NT2/D1 (cell line): ENCODE results near the gene ILDR2.

Experiments used
- DNase-seq: peaks from one replicate; pipeline ENCODE4 v3.0.0-alpha.2; 2011; ENCODE audit warnings: low read depth, low spot score
- H3K27me3 ChIP-seq: 2 replicates; pipeline ENCODE4 v1.6.0; 2011; ENCODE audit warnings: mild to moderate bottlenecking; ENCODE audit not compliant: insufficient read length, insufficient read depth
- H3K36me3 ChIP-seq: 2 replicates; pipeline ENCODE4 v1.6.1; 2011; ENCODE audit warnings: mild to moderate bottlenecking, low read length, mixed read lengths; ENCODE audit not compliant: insufficient read depth, insufficient read length
- H3K4me1 ChIP-seq: 2 replicates; pipeline ENCODE4 v1.5.1; 2011; ENCODE audit not compliant: insufficient read depth, insufficient read length
- H3K4me3 ChIP-seq: 2 replicates; pipeline ENCODE4 v1.5.1; 2011; ENCODE audit warnings: low read depth; ENCODE audit not compliant: insufficient read length
- H3K9ac ChIP-seq: 2 replicates; pipeline ENCODE4 v1.6.0; 2011; ENCODE audit warnings: low read depth; ENCODE audit not compliant: insufficient read length
- H3K9me3 ChIP-seq: 2 replicates; pipeline ENCODE4 v1.5.1; 2011; ENCODE audit warnings: mild to moderate bottlenecking, low read length; ENCODE audit not compliant: insufficient read depth
- SUZ12 ChIP-seq: IDR thresholded peaks from 2 replicates; pipeline ENCODE4 v1.6.1; 2011; ENCODE audit not compliant: insufficient read length, insufficient read depth; ENCODE audit errors: extremely low read depth
- YY1 ChIP-seq: IDR thresholded peaks from 2 replicates; pipeline ENCODE4 v1.6.1; 2011; ENCODE audit not compliant: insufficient read length, insufficient read depth
- ZNF274 ChIP-seq: IDR thresholded peaks from 2 replicates; pipeline ENCODE4 v1.6.1; 2011; ENCODE audit warnings: mild to moderate bottlenecking, low read depth, low read length

ILDR2 gene

DNA sequence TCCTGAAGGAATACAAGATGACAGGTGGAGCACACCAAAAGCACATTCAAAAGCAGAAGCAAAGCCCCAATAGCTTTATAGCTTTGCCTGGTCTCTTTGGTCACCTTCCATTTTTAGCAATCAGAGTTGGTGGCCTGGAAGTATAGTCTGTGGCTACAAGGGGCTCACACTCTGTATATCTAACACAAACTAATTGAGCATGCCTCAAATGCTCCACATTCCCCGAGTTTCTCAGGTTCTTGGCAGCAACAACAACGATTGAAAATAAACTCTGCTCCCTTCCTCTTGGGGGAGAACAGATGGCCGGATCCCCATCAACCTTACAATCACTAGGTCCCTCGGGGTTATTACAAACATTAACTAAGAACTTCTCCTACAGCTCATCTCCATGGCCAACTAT, 74.4 kb downstream of the ILDR2 start:
- no peaks in the 10 kb centered on the region for H3K36me3 ChIP-seq
- no peaks in the 10 kb centered on the region for H3K27me3 ChIP-seq
- TF ChIP-seq SUZ12, result no peak
- no peak for TF ChIP-seq ZNF274
- TF ChIP-seq YY1, result no peak
- peaks cover 28% of the 10 kb centered on the region for H3K9me3 ChIP-seq
- DNase-seq, result no peak
- H3K4me1 ChIP-seq, result no peaks in the 10 kb centered on the region
- H3K9ac ChIP-seq, result no peak overlapping the region
- H3K4me3 ChIP-seq, result no peak overlapping the region

DNA sequence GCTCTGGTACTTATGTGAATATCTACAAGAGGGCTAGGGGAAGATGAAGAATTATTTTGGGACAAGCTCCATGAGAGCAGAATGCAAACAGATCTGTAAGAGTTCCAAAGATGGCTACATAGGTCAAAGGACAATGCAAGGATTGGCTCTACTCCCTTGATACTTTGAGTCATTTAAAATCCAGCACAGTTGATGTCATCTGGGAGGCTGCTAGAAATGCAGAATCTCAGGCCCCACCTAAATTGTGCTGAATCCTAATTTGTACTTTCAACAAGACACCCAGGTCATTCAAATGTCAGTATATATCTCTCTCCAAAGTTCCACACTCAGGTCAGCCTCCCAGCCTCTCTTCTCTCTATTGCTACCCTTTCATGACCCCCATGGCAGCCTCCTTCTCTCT, 75.6 kb downstream of the ILDR2 start:
- H3K27me3 ChIP-seq, result no peaks in the 10 kb centered on the region
- no peak for DNase-seq
- TF ChIP-seq ZNF274, result no peak
- TF ChIP-seq SUZ12, result no peak
- no peak for TF ChIP-seq YY1
- H3K9ac ChIP-seq, result no peak overlapping the region
- no peaks in the 10 kb centered on the region for H3K36me3 ChIP-seq
- H3K9me3 ChIP-seq, result peaks cover 28% of the 10 kb centered on the region
- no peak overlapping the region for H3K4me3 ChIP-seq
- H3K4me1 ChIP-seq, result no peaks in the 10 kb centered on the region

DNA sequence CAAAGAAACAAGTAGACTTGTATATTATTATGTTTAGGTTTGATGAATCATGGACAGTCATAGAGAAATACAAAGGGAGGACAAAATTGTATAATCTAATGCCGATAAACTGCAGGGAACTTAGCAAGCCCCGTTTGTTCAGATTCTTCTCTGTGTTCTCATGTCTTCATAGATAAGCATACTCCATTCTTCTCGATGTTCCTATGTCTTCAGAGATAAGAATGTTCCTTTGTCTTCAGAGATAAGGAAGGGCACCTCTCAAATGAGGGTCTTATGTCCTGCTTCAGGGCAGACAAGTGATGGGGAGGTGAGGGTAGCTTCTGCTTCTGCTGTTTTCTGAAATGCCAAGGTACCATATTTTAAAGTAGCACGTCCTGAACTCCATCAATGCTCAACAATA, 79.6 kb downstream of the ILDR2 start:
- H3K4me1 ChIP-seq, result no peaks in the 10 kb centered on the region

DNA sequence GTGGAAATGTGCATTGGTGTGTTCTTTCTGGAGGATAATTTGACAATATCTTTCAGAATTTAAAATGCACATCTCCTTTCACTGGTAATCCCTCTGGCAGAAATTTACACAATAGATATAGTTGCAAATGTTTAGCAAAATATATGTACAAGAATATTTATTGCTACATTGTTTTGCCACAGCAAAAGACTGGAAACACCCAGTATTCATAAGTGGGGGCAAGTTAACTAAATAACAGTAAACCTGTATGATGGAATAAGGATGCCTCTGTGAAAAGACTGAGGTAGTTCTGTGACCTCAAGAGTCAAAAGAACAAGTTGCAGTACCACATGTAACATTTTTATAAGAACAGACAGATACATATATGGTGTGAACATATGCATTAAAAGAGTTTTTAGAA, 85.6 kb downstream of the ILDR2 start:
- Histone ChIP-seq H3K4me1 (no peaks in the 10 kb centered on the region), H3K9me3 (no peaks in the 10 kb centered on the region), H3K9ac (no peak overlapping the region), H3K4me3 (no peak overlapping the region), H3K36me3 (no peaks in the 10 kb centered on the region), H3K27me3 (no peaks in the 10 kb centered on the region)
- TF ChIP-seq YY1 (no peak), SUZ12 (no peak), ZNF274 (no peak)
- no peak for DNase-seq

More for the DNA sequence above, 79.6 kb downstream of the ILDR2 start:
- Histone ChIP-seq H3K27me3 (no peaks in the 10 kb centered on the region), H3K9ac (no peak overlapping the region), H3K36me3 (no peaks in the 10 kb centered on the region), H3K9me3 (peaks cover 22% of the 10 kb centered on the region), H3K4me3 (no peak overlapping the region)
- DNase-seq, result no peak
- no peak for TF ChIP-seq YY1
- TF ChIP-seq ZNF274, result no peak
- no peak for TF ChIP-seq SUZ12

DNA sequence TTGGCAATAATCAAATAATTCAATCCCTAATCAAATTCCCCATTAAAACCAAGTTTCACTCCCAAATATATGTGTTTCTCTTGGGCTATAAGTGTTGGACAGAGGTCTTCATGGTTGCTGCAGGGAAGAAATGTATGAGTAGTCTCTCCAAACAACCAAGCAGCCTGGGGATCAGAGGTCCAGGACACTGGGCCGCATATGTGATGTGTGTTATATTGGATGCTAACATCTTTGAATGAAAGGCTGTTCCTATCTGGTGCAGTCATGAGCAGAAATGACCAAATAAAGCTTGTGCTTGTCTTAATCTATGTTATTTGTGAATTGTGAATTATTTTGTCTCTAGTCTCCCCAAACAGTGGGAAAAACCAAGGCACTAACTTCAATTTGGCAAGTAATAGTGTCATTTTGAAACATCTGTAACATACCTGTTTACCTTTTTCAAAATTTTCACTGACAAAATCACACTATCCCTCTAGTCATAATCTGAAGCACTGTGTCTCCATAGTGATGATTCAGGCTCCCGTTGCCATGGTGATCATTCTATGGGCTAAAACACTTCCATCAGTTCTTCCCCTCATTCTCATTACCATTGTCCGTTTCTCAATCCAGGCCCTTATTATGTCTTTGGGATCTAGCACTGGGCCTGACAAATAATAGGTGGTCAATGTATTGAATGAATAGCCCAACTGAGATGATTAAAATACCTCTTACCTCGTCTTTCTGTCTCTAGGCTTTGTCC, 86.8 kb downstream of the ILDR2 start:
- H3K27me3 ChIP-seq, result peaks cover 6% of the 10 kb centered on the region
- TF ChIP-seq YY1 (no peak), SUZ12 (no peak), ZNF274 (no peak)
- no peaks in the 10 kb centered on the region for H3K9me3 ChIP-seq
- no peak overlapping the region for H3K9ac ChIP-seq
- H3K4me1 ChIP-seq, result no peaks in the 10 kb centered on the region
- no peak for DNase-seq
- H3K4me3 ChIP-seq, result no peak overlapping the region
- no peaks in the 10 kb centered on the region for H3K36me3 ChIP-seq

DNA sequence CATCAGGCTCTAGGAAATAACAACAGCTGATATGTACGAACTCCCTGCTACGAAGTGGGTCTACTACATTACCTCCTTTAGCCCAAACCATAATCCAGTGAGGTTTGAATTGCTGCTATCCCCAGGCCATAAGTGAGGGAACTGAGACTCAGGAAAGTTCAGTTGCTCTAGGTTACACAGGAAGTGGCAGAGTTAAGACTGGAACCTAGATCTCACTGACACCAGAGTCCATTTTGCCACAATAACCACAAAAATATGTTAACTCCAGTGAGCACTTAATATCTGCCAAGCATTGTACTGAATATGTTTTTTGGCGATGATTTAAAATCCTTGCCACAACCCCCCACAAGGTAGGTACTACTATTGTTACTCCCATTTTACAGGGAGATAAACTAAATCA, 90.4 kb downstream of the ILDR2 start:
- no peak for DNase-seq
- no peak for TF ChIP-seq SUZ12
- Histone ChIP-seq H3K4me3 (no peak overlapping the region), H3K36me3 (no peaks in the 10 kb centered on the region), H3K9me3 (no peaks in the 10 kb centered on the region), H3K27me3 (peaks cover 6% of the 10 kb centered on the region), H3K4me1 (no peaks in the 10 kb centered on the region), H3K9ac (no peak overlapping the region)

DNA sequence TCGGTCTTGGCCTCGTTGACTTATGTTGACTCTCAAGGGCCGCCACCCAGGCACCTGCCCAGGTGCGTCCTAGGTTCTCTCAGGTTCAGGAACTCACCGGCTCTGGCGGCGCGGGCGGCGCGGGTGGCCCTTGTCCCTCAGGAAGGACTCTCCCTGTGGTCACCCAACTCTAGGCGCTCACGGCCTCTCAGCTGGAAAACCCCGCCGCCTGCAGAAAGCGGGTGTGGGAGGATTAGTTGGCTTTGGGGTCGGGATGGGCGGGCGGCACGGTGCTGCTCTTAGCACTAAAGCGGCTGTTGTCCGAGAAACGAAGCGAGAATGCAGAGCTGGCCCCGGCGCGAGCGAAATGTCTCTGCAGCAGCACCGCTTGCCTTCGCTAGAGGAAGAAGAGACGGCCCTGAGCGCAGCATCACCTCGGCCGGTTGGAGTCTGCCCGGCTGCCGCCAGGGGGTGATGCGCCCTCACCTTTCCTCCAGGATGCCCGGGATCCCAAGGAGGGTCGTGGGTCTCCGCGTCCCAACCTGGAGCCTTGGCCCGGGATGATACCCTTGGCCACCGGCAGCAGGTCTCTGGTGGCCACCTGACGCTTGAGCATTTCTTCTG, 91.2 kb downstream of the ILDR2 start:
- 0 out of 2 replicates have a peak, but pooled peaks cover under 1% of the 10 kb centered on the region for H3K9me3 ChIP-seq
- H3K27me3 ChIP-seq, result peaks cover 6% of the 10 kb centered on the region
- H3K9ac ChIP-seq, result no peak overlapping the region
- DNase-seq, result peak; percentile 62
- no peak for TF ChIP-seq YY1
- TF ChIP-seq ZNF274, result no peak
- no peak for TF ChIP-seq SUZ12
- no peak overlapping the region for H3K4me3 ChIP-seq
- no peaks in the 10 kb centered on the region for H3K36me3 ChIP-seq
- H3K4me1 ChIP-seq, result no peaks in the 10 kb centered on the region
